8988T (cell line): ENCODE measurements around the gene TDRD7.
"Not testable (repeated sequence)": the region's sequence is repeated elsewhere in the genome, so short reads cannot be mapped to it uniquely, and the experiment has no call there.

Experiments
- DNase-seq: peaks from one replicate; pipeline ENCODE4 v3.0.0; 2011

The TDRD7 gene

GRCh38 chr9:97480174-97480573 is 68.3 kb downstream of the TDRD7 start:
- DNase-seq = no peak

GRCh38 chr9:97480749-97481148 is 68.9 kb downstream of the TDRD7 start:
- DNase-seq = no peak

GRCh38 chr9:97484134-97484533 is 72.2 kb downstream of the TDRD7 start:
- DNase-seq = no peak

- no peak for DNase-seq
Measured at GRCh38 chr9:97487107-97487506, 75.2 kb downstream of the TDRD7 start.

- no peak for DNase-seq
Measured at GRCh38 chr9:97487861-97488260, 76.0 kb downstream of the TDRD7 start.

GRCh38 chr9:97491216-97491999 is 79.5 kb downstream of the TDRD7 start:
- DNase-seq = no peak

- DNase-seq = not testable (repeated sequence)
Measured at GRCh38 chr9:97497558-97498375, 85.9 kb downstream of the TDRD7 start.

- DNase-seq = not testable (repeated sequence)
Measured at GRCh38 chr9:97498846-97499245, 87.0 kb downstream of the TDRD7 start.

GRCh38 chr9:97500263-97500662 is 88.4 kb downstream of the TDRD7 start:
- DNase-seq = no peak

GRCh38 chr9:97500765-97501176 is 88.9 kb downstream of the TDRD7 start:
- DNase-seq = no peak

GRCh38 chr9:97501177-97501971 is 89.5 kb downstream of the TDRD7 start, which contains the start of gene TMOD1:
Gene TMOD1 (plus strand): TSS chr9:97501666. CDS start chr9:97524189, 22,523 bp downstream.
- DNase-seq = peak; percentile 98

GRCh38 chr9:97501972-97502221 is 90.0 kb downstream of the TDRD7 start:
- no peak for DNase-seq

GRCh38 chr9:97502222-97502983 is 90.5 kb downstream of the TDRD7 start:
- peak; percentile 58 for DNase-seq

GRCh38 chr9:97502984-97503861 is 91.3 kb downstream of the TDRD7 start:
- peak; percentile 42 for DNase-seq

GRCh38 chr9:97503862-97504210 is 91.9 kb downstream of the TDRD7 start:
- no peak for DNase-seq

- no peak for DNase-seq
Measured at GRCh38 chr9:97504381-97505216, 92.7 kb downstream of the TDRD7 start.

- DNase-seq = no peak
Measured at GRCh38 chr9:97505845-97506244, 93.9 kb downstream of the TDRD7 start.

GRCh38 chr9:97506306-97506705 is 94.4 kb downstream of the TDRD7 start:
- DNase-seq = no peak

- no peak for DNase-seq
Measured at GRCh38 chr9:97506787-97507186, 94.9 kb downstream of the TDRD7 start.

- no peak for DNase-seq
Measured at GRCh38 chr9:97507428-97507984, 95.6 kb downstream of the TDRD7 start.
